Aorta (tissue), 5 donors: ENCODE measurements around the gene FZD8. TPM values are rescaled to one million over a fixed set of nuclear protein-coding genes. Genes with fewer than 3 reads are reported as not detected.

Source experiments
- ATAC-seq: fragments of 200-7000 bp; cut with Tn5 transposase; one replicate; pipeline ENCODE4 v1.9.1; 2022; ENCODE audit warnings: moderate library complexity; ENCODE audit not compliant: low FRiP score
- DNase-seq, 2 donors: peaks; one replicate each; pipeline ENCODE4 v3.0.0-alpha.2; 2020
- H3K27ac ChIP-seq, 2 donors: one replicate each; pipeline ENCODE4 v1.5.1; 2013; ENCODE audit warnings: low read length in 2 of 2, mild to moderate bottlenecking in 2 of 2, moderate library complexity in 2 of 2, control low read depth in 1 of 2, inconsistent platforms in 1 of 2, low read depth in 1 of 2
- H3K27me3 ChIP-seq, 2 donors: one replicate each; pipeline ENCODE4 v1.6.1; 2013; ENCODE audit warnings: control low read depth in 1 of 2, low read length in 1 of 2, mild to moderate bottlenecking in 1 of 2, moderate library complexity in 1 of 2; ENCODE audit not compliant: insufficient read depth in 2 of 2, control insufficient read depth in 1 of 2
- H3K36me3 ChIP-seq, 2 donors: one replicate each; pipeline ENCODE4 v1.6.1; 2013; ENCODE audit warnings: control low read depth in 1 of 2, low read length in 1 of 2, mild to moderate bottlenecking in 1 of 2; ENCODE audit not compliant: insufficient read depth in 2 of 2, control insufficient read depth in 1 of 2
- H3K4me1 ChIP-seq, 2 donors: one replicate each; pipeline ENCODE4 v1.6.1; 2013; ENCODE audit warnings: low read length in 2 of 2, control low read depth in 1 of 2, mild to moderate bottlenecking in 1 of 2, moderate library complexity in 1 of 2; ENCODE audit not compliant: insufficient read depth in 2 of 2, control insufficient read depth in 1 of 2
- H3K4me3 ChIP-seq, 2 donors: one replicate each; pipeline ENCODE4 v1.5.1; 2013; ENCODE audit warnings: low read length in 2 of 2, control low read depth in 1 of 2, mild to moderate bottlenecking in 1 of 2
- H3K9me3 ChIP-seq: one replicate; pipeline ENCODE4 v1.6.1; 2013; ENCODE audit warnings: mild to moderate bottlenecking, low read length; ENCODE audit not compliant: control insufficient read depth
- WGBS, 2 donors: extraction: QIAGEN DNeasy Blood & Tissue Kit; methylation state at CpG; one replicate each; pipeline ENCODE4 v1.1.7; 2013; 5-methylcytosine and 5-hydroxymethylcytosine counted together
- intact Hi-C, 2 donors: fragments of 100-400 bp; cut with DNase I; formaldehyde crosslinking; loops; one replicate each; pipeline versions ENCODE4 v1.14.2 to v1.15.0; 2022
- polyA plus RNA-seq, 2 donors: library from polyadenylated mRNA; stranded (reverse); fragments of 200-250 nt; gene quantifications; one replicate each; pipeline ENCODE4 v1.2.3, GENCODE V29; 2013
- total RNA-seq, 2 donors: library from RNA; stranded (reverse); fragmentation: NEBNext Ultra II Directional; extraction: Animal tissue kit (Norgen Biotek cat#: 25700); gene quantifications; one replicate each; pipeline ENCODE4 v1.2.1, GENCODE V29; 2021
- donor health status: healthy with polysubstance abuse.
- donor health status: Bipolar disorder and iron deficiency.
- donor health status: DM: no; HTN: no; CAD: no.
- donor health status: DM: no; HTN: no; CAD: no.
- donor health status: DM: yes; HTN: yes; CAD: no.

Gene FZD8
- total and polyA plus RNA-seq, 4 donors = 0.50 to 28.6 (median 8.7) TPM

- intact Hi-C loops = no loop called here
- DNase-seq = no peak
- Histone ChIP-seq H3K27ac (no peak overlapping the region), H3K9me3 (no peaks in the 10 kb centered on the region), H3K4me3 (no peak overlapping the region), H3K4me1 (no peaks in the 10 kb centered on the region), H3K27me3 (no peaks in the 10 kb centered on the region), H3K36me3 (no peaks in the 10 kb centered on the region)
- WGBS, 2 donors = 67 to 72% methylated on average over 6 of the region's 6 CpGs
- no peak for ATAC-seq
Measured at GRCh38 chr10:35606430-35606829, 35.7 kb downstream of the FZD8 start.

- H3K4me3 ChIP-seq = no peak within 1 kb of the TSS
- H3K27me3 ChIP-seq = no peaks in the 10 kb centered on the region
- no peak for DNase-seq
- intact Hi-C loops = no loop called here
- H3K27ac ChIP-seq = no peak within 1 kb of the TSS
- H3K9me3 ChIP-seq = no peaks in the 10 kb centered on the region
- 83 to 84% methylated on average over 8 of the region's 8 CpGs for WGBS, 2 donors
- H3K36me3 ChIP-seq = no peaks in the 10 kb centered on the region
- no peaks in the 10 kb centered on the region for H3K4me1 ChIP-seq
- ATAC-seq = no peak
Measured at GRCh38 chr10:35605191-35605590, 36.9 kb downstream of the FZD8 start, which contains the start of gene GJD4. Gene GJD4, plus strand, starts transcription at chr10:35605341. Its CDS starts 227 bp downstream, at chr10:35605568.

GRCh38 chr10:35600193-35600592 is 41.9 kb downstream of the FZD8 start:
- 56 to 58% methylated on average over 2 of the region's 2 CpGs for WGBS, 2 donors

GRCh38 chr10:35598379-35598778 is 43.7 kb downstream of the FZD8 start:
- DNase-seq (no peak), ATAC-seq (no peak)
- H3K4me3 ChIP-seq = no peak overlapping the region
- 42 to 53% methylated on average over 6 of the region's 6 CpGs for WGBS, 2 donors
- intact Hi-C loops = no loop called here
- H3K36me3 ChIP-seq = no peaks in the 10 kb centered on the region
- H3K27me3 ChIP-seq = no peaks in the 10 kb centered on the region
- no peaks in the 10 kb centered on the region for H3K9me3 ChIP-seq
- H3K4me1 ChIP-seq = no peaks in the 10 kb centered on the region
- no peak overlapping the region for H3K27ac ChIP-seq

More at GRCh38 chr10:35600193-35600592, 41.9 kb downstream of the FZD8 start:
- DNase-seq = no peak
- no peak overlapping the region for H3K27ac ChIP-seq
- ATAC-seq = no peak
- no peaks in the 10 kb centered on the region for H3K9me3 ChIP-seq
- no peaks in the 10 kb centered on the region for H3K27me3 ChIP-seq
- no peaks in the 10 kb centered on the region for H3K4me1 ChIP-seq
- intact Hi-C loops = no loop called here
- no peak overlapping the region for H3K4me3 ChIP-seq
- H3K36me3 ChIP-seq = no peaks in the 10 kb centered on the region

- H3K36me3 ChIP-seq = no peaks in the 10 kb centered on the region
- ATAC-seq = no peak
- H3K4me3 ChIP-seq = no peak overlapping the region
- whole genome bisulfite sequencing, 2 donors = 25 to 44% methylated on average over 3 of the region's 3 CpGs
- H3K9me3 ChIP-seq = peaks cover 1% of the 10 kb centered on the region
- H3K27me3 ChIP-seq = no peaks in the 10 kb centered on the region
- no peak overlapping the region for H3K27ac ChIP-seq
- no peak for DNase-seq
- H3K4me1 ChIP-seq = no peaks in the 10 kb centered on the region
- intact Hi-C loops = no loop called here
Measured at GRCh38 chr10:35595106-35595505, 47.0 kb downstream of the FZD8 start.

- Histone ChIP-seq H3K36me3 (no peaks in the 10 kb centered on the region), H3K4me3 (no peak overlapping the region), H3K4me1 (no peaks in the 10 kb centered on the region), H3K9me3 (peaks cover 1% of the 10 kb centered on the region), H3K27ac (no peak overlapping the region), H3K27me3 (no peaks in the 10 kb centered on the region)
- DNase-seq (no peak), ATAC-seq (no peak)
- 73 to 79% methylated on average over 14 of the region's 14 CpGs for WGBS, 2 donors
- intact Hi-C loops = no loop called here
Measured at GRCh38 chr10:35594115-35595079, 47.7 kb downstream of the FZD8 start.

- WGBS, 2 donors = 91% methylated on average over 4 of the region's 4 CpGs
- ATAC-seq (no peak), DNase-seq (no peak)
- Histone ChIP-seq H3K4me1 (no peaks in the 10 kb centered on the region), H3K9me3 (peaks cover 1% of the 10 kb centered on the region), H3K4me3 (no peak overlapping the region), H3K27ac (no peak overlapping the region), H3K36me3 (no peaks in the 10 kb centered on the region), H3K27me3 (no peaks in the 10 kb centered on the region)
- intact Hi-C loops = no loop called here
Measured at GRCh38 chr10:35592441-35592840, 49.7 kb downstream of the FZD8 start.

- no peaks in the 10 kb centered on the region for H3K36me3 ChIP-seq
- H3K27me3 ChIP-seq = no peaks in the 10 kb centered on the region
- DNase-seq (no peak), ATAC-seq (no peak)
- H3K4me1 ChIP-seq = no peaks in the 10 kb centered on the region
- intact Hi-C loops = no loop called here
- no peak overlapping the region for H3K4me3 ChIP-seq
- H3K9me3 ChIP-seq = peaks cover 1% of the 10 kb centered on the region
- H3K27ac ChIP-seq = no peak overlapping the region
Measured at GRCh38 chr10:35588836-35589235, 53.3 kb downstream of the FZD8 start.
